ENCODE results near the gene DNAH9.

The DNAH9 gene

GRCh38 chr17:11564589-11565380 is 33.5 kb upstream of the DNAH9 start:
- no peak for TF ChIP-seq POLR2A (IDR thresholded peaks at IDR 0.05; ENCODE audit: low read depth, low read length)
- DNase-seq (ENCODE audit: insufficient read length, low spot score) (no peak), FAIRE-seq (no peak)

- DNase-seq (ENCODE audit: insufficient read length, low spot score) (no peak), FAIRE-seq (no peak)
- no peak for TF ChIP-seq POLR2A (IDR thresholded peaks at IDR 0.05; ENCODE audit: low read depth, low read length)
Observed at GRCh38 chr17:11565591-11565990, 32.7 kb upstream of the DNAH9 start.

- FAIRE-seq (no peak), DNase-seq (ENCODE audit: insufficient read length, low spot score) (no peak)
- TF ChIP-seq POLR2A (IDR thresholded peaks at IDR 0.05; ENCODE audit: low read depth, low read length), result no peak
Observed at GRCh38 chr17:11578998-11579397, 19.3 kb upstream of the DNAH9 start.

DNA sequence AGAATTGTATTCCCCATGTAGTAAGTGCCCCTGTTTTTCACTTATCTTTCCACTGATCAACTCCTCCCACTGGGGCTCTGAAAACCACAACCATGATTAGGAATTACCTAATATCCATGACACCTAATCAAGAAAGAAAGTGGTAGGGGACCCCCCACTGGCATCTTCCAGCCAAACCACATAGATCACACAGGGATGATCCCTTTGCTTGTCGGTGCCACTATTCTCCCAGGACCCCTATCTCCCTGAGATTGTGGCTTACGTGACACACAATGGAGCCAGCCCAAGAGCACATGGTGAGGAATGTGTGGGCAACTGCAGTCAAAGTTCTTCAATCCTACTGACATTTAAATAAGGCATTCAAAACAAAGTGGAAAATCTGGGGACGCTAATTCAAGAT is 17.6 kb upstream of the DNAH9 start:
- no peak for TF ChIP-seq POLR2A (IDR thresholded peaks at IDR 0.05; ENCODE audit: low read depth, low read length)
- no peak for DNase-seq (ENCODE audit: insufficient read length, low spot score)
- no peak for FAIRE-seq

- no peak for FAIRE-seq
Observed at GRCh38 chr17:11582217-11582616, 16.1 kb upstream of the DNAH9 start.

GRCh38 chr17:11583306-11583992 is 14.8 kb upstream of the DNAH9 start:
- TF ChIP-seq POLR2A (IDR thresholded peaks at IDR 0.05; ENCODE audit: low read depth, low read length), result no peak
- no peak for DNase-seq (ENCODE audit: insufficient read length, low spot score)
- FAIRE-seq, result no peak

More at GRCh38 chr17:11582217-11582616, 16.1 kb upstream of the DNAH9 start:
- DNase-seq (ENCODE audit: insufficient read length, low spot score), result no peak
- no peak for TF ChIP-seq POLR2A (IDR thresholded peaks at IDR 0.05; ENCODE audit: low read depth, low read length)

- no peak for TF ChIP-seq POLR2A (IDR thresholded peaks at IDR 0.05; ENCODE audit: low read depth, low read length)
- no peak for DNase-seq (ENCODE audit: insufficient read length, low spot score)
- FAIRE-seq, result no peak
Observed at GRCh38 chr17:11589716-11590115, 8.6 kb upstream of the DNAH9 start.

- no peak for FAIRE-seq
- no peak for DNase-seq (ENCODE audit: insufficient read length, low spot score)
Observed at GRCh38 chr17:11601661-11602060, 3.4 kb downstream of the DNAH9 start.

GRCh38 chr17:11608396-11608795 is 10.1 kb downstream of the DNAH9 start:
- FAIRE-seq (no peak), DNase-seq (ENCODE audit: insufficient read length, low spot score) (no peak)
- TF ChIP-seq POLR2A (IDR thresholded peaks at IDR 0.05; ENCODE audit: low read depth, low read length), result no peak

More at GRCh38 chr17:11601661-11602060, 3.4 kb downstream of the DNAH9 start:
- no peak for TF ChIP-seq POLR2A (IDR thresholded peaks at IDR 0.05; ENCODE audit: low read depth, low read length)

DNA sequence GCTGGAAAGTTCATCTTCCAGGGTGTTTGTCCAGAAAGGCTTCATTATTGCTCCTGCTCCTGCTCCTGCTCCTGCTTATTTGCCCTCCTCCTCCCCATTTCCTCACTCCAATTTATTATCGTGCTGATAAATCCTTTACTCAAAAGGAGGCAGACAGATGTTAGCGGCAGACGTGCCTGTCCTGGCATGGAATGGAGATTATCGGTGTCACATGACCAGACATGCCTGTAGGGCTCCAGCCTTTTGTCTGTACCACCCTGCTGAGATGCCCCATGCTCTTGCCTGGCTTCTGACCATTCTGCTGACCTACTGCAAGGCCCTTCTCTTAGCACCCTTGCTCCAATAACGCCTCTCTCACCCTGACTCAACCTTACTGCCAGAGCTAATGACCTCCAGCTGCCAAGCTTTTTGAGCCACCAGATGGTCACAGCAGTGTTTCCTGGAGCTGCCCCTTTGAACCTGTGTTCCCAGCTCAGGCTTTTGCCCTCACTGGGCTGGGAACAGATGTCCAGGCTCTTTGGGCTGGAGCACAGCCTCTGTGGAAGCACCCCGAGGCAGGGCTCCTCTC is 12.8 kb downstream of the DNAH9 start:
- TF ChIP-seq POLR2A (IDR thresholded peaks at IDR 0.05; ENCODE audit: low read depth, low read length), result no peak
- no peak for DNase-seq (ENCODE audit: insufficient read length, low spot score)
- FAIRE-seq, result no peak

DNA sequence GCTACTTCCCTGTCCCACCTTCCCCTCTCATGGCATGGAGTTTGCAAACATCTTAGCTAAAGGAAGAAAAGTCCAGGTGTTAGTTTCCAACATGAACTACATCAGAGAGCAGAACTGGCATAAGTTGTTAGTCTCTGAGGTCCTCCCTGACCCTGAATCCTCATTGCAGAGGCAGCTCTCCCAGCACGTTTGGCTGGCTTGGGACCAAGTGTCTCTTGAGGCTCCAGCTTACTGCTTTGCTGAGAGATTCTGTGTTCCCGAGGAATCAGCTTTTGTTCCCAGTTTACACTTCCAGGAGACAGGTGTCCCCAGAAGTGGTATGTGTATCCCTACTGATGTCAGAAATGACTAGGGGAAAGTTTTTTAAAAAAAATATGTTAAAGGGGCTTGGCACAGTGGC is 14.7 kb downstream of the DNAH9 start:
- FAIRE-seq (no peak), DNase-seq (ENCODE audit: insufficient read length, low spot score) (no peak)
- no peak for TF ChIP-seq POLR2A (IDR thresholded peaks at IDR 0.05; ENCODE audit: low read depth, low read length)

GRCh38 chr17:11618861-11619566 is 20.7 kb downstream of the DNAH9 start:
- no peak for FAIRE-seq
- DNase-seq (ENCODE audit: insufficient read length, low spot score), result no peak
- no peak for TF ChIP-seq POLR2A (IDR thresholded peaks at IDR 0.05; ENCODE audit: low read depth, low read length)

DNA sequence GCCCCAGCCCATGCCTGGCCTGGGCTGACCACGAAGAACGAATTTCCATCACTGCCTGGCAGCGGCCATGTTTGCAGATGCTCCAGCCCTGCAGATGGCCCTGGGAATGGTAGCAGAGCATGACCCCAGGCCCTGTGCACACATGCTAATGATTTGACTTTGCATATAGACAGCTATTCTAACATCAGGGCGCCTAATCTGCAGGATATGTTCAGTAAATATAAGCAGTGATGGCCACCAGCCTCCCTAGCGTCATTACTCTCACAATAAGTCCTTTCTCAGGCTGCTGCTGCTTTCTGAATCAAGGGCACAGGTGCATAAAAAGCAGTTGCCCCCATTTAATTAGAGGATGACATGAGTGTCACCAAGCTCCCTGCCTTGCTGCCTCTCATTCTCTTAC is 24.2 kb downstream of the DNAH9 start:
- no peak for TF ChIP-seq POLR2A (IDR thresholded peaks at IDR 0.05; ENCODE audit: low read depth, low read length)
- FAIRE-seq (no peak), DNase-seq (ENCODE audit: insufficient read length, low spot score) (no peak)

GRCh38 chr17:11624976-11625375 is 26.7 kb downstream of the DNAH9 start:
- no peak for FAIRE-seq
- TF ChIP-seq POLR2A (IDR thresholded peaks at IDR 0.05; ENCODE audit: low read depth, low read length), result no peak
- no peak for DNase-seq (ENCODE audit: insufficient read length, low spot score)

Data from H54 (cell line).